Lower lobe of right lung (tissue), 2 donors: ENCODE data around the gene SEMA3B. TPM values are rescaled to one million over a fixed set of nuclear protein-coding genes. Genes with fewer than 3 reads are reported as not detected.

Experiments used
- ATAC-seq, 2 donors: fragments of 200-7000 bp; cut with Tn5 transposase; one replicate each; pipeline ENCODE4 v1.9.1; 2020 to 2022; ENCODE audit warnings: mild to moderate bottlenecking in 2 of 2, moderate library complexity in 2 of 2
- DNase-seq: peaks from one replicate; pipeline ENCODE4 v3.0.0-alpha.2; 2020
- H3K27ac ChIP-seq: fragments of 200-600 bp; one replicate; pipeline ENCODE4 v1.8.0; 2022
- H3K27me3 ChIP-seq: fragments of 200-600 bp; one replicate; pipeline ENCODE4 v1.8.0; 2022; ENCODE audit warnings: low read depth
- H3K36me3 ChIP-seq: fragments of 200-600 bp; one replicate; pipeline ENCODE4 v1.8.0; 2022; ENCODE audit warnings: mild to moderate bottlenecking
- H3K4me1 ChIP-seq: fragments of 200-600 bp; one replicate; pipeline ENCODE4 v1.8.0; 2022
- H3K4me3 ChIP-seq: fragments of 200-600 bp; one replicate; pipeline ENCODE4 v1.8.0; 2022; ENCODE audit warnings: mild to moderate bottlenecking
- H3K9me3 ChIP-seq: fragments of 200-600 bp; one replicate; pipeline ENCODE4 v1.8.0; 2022
- CTCF ChIP-seq: fragments of 200-600 bp; IDR thresholded peaks from one replicate; pipeline ENCODE4 v1.8.0; 2022; ENCODE audit warnings: antibody characterized with exemption, mild to moderate bottlenecking
- intact Hi-C: fragments of 100-400 bp; cut with DNase I; formaldehyde crosslinking; loops from one replicate; pipeline ENCODE4 v1.11.0; 2022
- total RNA-seq: library from RNA; stranded (reverse); fragmentation: NEBNext Ultra II Directional; extraction: Animal tissue kit (Norgen Biotek cat#: 25700); gene quantifications from one replicate; pipeline ENCODE4 v1.2.1, GENCODE V29; 2021
- donor health status: DM: no; HTN: yes; CAD: no; lungs with severe emphysema.

The SEMA3B gene
- total RNA-seq, 1 donor from 2014 or later: 77.6 TPM

- H3K27ac ChIP-seq: no peak overlapping the region
- peaks cover 8% of the 10 kb centered on the region for H3K36me3 ChIP-seq
- H3K4me3 ChIP-seq: no peak overlapping the region
- intact Hi-C loops: no loop called here
- no peak for TF ChIP-seq CTCF
- no peaks in the 10 kb centered on the region for H3K27me3 ChIP-seq
- H3K4me1 ChIP-seq: peaks cover 43% of the 10 kb centered on the region
- no peak for ATAC-seq
- no peaks in the 10 kb centered on the region for H3K9me3 ChIP-seq
- no peak for DNase-seq
Measured at GRCh38 chr3:50294492-50295403, 25.8 kb downstream of the SEMA3B start.

- H3K9me3 ChIP-seq: no peaks in the 10 kb centered on the region
- no peak overlapping the region for H3K27ac ChIP-seq
- no peaks in the 10 kb centered on the region for H3K36me3 ChIP-seq
- DNase-seq (no peak), ATAC-seq (no peak)
- H3K4me3 ChIP-seq: no peak overlapping the region
- no peaks in the 10 kb centered on the region for H3K27me3 ChIP-seq
- H3K4me1 ChIP-seq: peaks cover 47% of the 10 kb centered on the region
- intact Hi-C loops: no loop called here
- TF ChIP-seq CTCF: no peak
Measured at GRCh38 chr3:50295553-50296431, 26.8 kb downstream of the SEMA3B start.

GRCh38 chr3:50296721-50297383, 27.9 kb downstream of the SEMA3B start:
- H3K27ac ChIP-seq: no peak overlapping the region
- H3K9me3 ChIP-seq: no peaks in the 10 kb centered on the region
- H3K27me3 ChIP-seq: no peaks in the 10 kb centered on the region
- H3K4me3 ChIP-seq: no peak overlapping the region
- intact Hi-C loops: no loop called here
- no peak for DNase-seq
- peaks cover 48% of the 10 kb centered on the region for H3K4me1 ChIP-seq
- no peak for ATAC-seq
- no peaks in the 10 kb centered on the region for H3K36me3 ChIP-seq
- no peak for TF ChIP-seq CTCF

- Histone ChIP-seq H3K36me3 (no peaks in the 10 kb centered on the region), H3K9me3 (no peaks in the 10 kb centered on the region), H3K27ac (no peak overlapping the region), H3K4me3 (no peak overlapping the region), H3K27me3 (no peaks in the 10 kb centered on the region), H3K4me1 (peaks cover 53% of the 10 kb centered on the region)
- ATAC-seq (no peak), DNase-seq (no peak)
- TF ChIP-seq CTCF: no peak
- intact Hi-C loops: no loop called here
Measured at GRCh38 chr3:50297384-50297775, 28.4 kb downstream of the SEMA3B start.
